C4-2B (cell line): ENCODE results near the gene U2AF1.
"Not testable (repeated sequence)": the region's sequence is repeated elsewhere in the genome, so short reads cannot be mapped to it uniquely, and the experiment has no call there.

Experiments used
- ZFX ChIP-seq: fragments of 450-650 bp; IDR thresholded peaks from 2 replicates; pipeline ENCODE4 v1.6.1; 2017
- TF ChIP-seq, protein P1 (sequence below): fragments of 450-650 bp; conservative IDR thresholded peaks from 2 replicates; pipeline ENCODE4 v1.5.1; 2017; ENCODE audit warnings: mild to moderate bottlenecking

DNA sequence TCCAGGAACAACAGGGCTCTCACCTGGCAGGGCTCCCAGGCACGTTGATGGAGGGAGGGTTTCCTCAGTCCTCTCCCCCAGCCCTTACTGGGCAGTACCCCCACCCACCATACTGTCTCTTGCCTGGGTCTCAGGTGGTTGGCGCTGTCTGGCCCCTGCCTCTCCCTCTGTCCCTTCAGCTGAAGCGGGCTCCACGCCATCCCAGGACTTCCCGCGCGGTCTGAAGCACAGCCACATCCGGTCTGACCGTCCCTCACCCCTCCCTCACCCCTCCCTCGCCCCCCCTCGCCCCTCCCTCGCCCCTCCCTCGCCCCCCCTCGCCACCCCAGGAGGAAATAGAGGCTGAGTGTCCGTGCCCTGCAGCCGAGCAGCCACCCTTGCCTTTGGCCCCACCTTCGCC is 34.0 kb upstream of the U2AF1 start:
- TF ChIP-seq, protein P1, sequence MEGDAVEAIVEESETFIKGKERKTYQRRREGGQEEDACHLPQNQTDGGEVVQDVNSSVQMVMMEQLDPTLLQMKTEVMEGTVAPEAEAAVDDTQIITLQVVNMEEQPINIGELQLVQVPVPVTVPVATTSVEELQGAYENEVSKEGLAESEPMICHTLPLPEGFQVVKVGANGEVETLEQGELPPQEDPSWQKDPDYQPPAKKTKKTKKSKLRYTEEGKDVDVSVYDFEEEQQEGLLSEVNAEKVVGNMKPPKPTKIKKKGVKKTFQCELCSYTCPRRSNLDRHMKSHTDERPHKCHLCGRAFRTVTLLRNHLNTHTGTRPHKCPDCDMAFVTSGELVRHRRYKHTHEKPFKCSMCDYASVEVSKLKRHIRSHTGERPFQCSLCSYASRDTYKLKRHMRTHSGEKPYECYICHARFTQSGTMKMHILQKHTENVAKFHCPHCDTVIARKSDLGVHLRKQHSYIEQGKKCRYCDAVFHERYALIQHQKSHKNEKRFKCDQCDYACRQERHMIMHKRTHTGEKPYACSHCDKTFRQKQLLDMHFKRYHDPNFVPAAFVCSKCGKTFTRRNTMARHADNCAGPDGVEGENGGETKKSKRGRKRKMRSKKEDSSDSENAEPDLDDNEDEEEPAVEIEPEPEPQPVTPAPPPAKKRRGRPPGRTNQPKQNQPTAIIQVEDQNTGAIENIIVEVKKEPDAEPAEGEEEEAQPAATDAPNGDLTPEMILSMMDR = not testable (repeated sequence)
- TF ChIP-seq ZFX = not testable (repeated sequence)
